ENCODE measurements around the gene AXL.
A peak's percentile ranks its signal among the peaks of the same experiment; 100 is the strongest.

The AXL gene

GRCh38 chr19:41239363-41239762 lies 20.3 kb downstream of the AXL start:
- Histone ChIP-seq H3K9ac (ENCODE audit: low read length in 2 of 2) (no peak overlapping the region), H3K9me3 (ENCODE audit: control insufficient read depth in 2 of 2, low read length in 2 of 2) (no peaks in the 10 kb centered on the region), H3K36me3 (ENCODE audit: control insufficient read depth in 2 of 2, insufficient read depth in 2 of 2, low read length in 2 of 2) (peaks cover 58 to 61% of the 10 kb centered on the region in 2 donors)

GRCh38 chr19:41239961-41240574 lies 21.0 kb downstream of the AXL start:
- Histone ChIP-seq H3K9me3 (ENCODE audit: control insufficient read depth in 2 of 2, low read length in 2 of 2) (no peaks in the 10 kb centered on the region), H3K4me3 (ENCODE audit: low read length in 2 of 2) (no peak overlapping the region), H3K9ac (ENCODE audit: low read length in 2 of 2) (no peak overlapping the region), H3K27me3 (ENCODE audit: control insufficient read depth in 1 of 2, insufficient read depth in 2 of 2, low read length in 2 of 2) (no peaks in the 10 kb centered on the region), H3K27ac (ENCODE audit: low read length) (no peak overlapping the region), H3K4me1 (ENCODE audit: control insufficient read depth, insufficient read depth, low read length) (no peaks in the 10 kb centered on the region), H3K36me3 (ENCODE audit: control insufficient read depth in 2 of 2, insufficient read depth in 2 of 2, low read length in 2 of 2) (peaks cover 55 to 63% of the 10 kb centered on the region in 2 donors)

More at GRCh38 chr19:41239363-41239762, 20.3 kb downstream of the AXL start:
- Histone ChIP-seq H3K4me1 (ENCODE audit: control insufficient read depth, insufficient read depth, low read length) (no peaks in the 10 kb centered on the region), H3K4me3 (ENCODE audit: low read length in 2 of 2) (no peak overlapping the region), H3K27ac (ENCODE audit: low read length) (no peak overlapping the region), H3K27me3 (ENCODE audit: control insufficient read depth in 1 of 2, insufficient read depth in 2 of 2, low read length in 2 of 2) (no peaks in the 10 kb centered on the region)

GRCh38 chr19:41241859-41242258 lies 22.8 kb downstream of the AXL start:
- Histone ChIP-seq H3K4me3 (ENCODE audit: low read length in 2 of 2) (no peak overlapping the region), H3K27ac (ENCODE audit: low read length) (no peak overlapping the region), H3K9me3 (ENCODE audit: control insufficient read depth in 2 of 2, low read length in 2 of 2) (no peaks in the 10 kb centered on the region), H3K9ac (ENCODE audit: low read length in 2 of 2) (no peak overlapping the region), H3K36me3 (ENCODE audit: control insufficient read depth in 2 of 2, insufficient read depth in 2 of 2, low read length in 2 of 2) (peaks cover 55 to 66% of the 10 kb centered on the region in 2 donors), H3K27me3 (ENCODE audit: control insufficient read depth in 1 of 2, insufficient read depth in 2 of 2, low read length in 2 of 2) (no peaks in the 10 kb centered on the region), H3K4me1 (ENCODE audit: control insufficient read depth, insufficient read depth, low read length) (no peaks in the 10 kb centered on the region)

GRCh38 chr19:41244117-41244516 lies 25.1 kb downstream of the AXL start:
- peaks cover 51 to 60% of the 10 kb centered on the region in 2 donors for H3K36me3 ChIP-seq (ENCODE audit: control insufficient read depth in 2 of 2, insufficient read depth in 2 of 2, low read length in 2 of 2)

GRCh38 chr19:41245843-41246242 lies 26.8 kb downstream of the AXL start:
- no peak overlapping the region for H3K27ac ChIP-seq (ENCODE audit: low read length)
- no peaks in the 10 kb centered on the region for H3K4me1 ChIP-seq (ENCODE audit: control insufficient read depth, insufficient read depth, low read length)
- no peaks in the 10 kb centered on the region for H3K9me3 ChIP-seq (ENCODE audit: control insufficient read depth in 2 of 2, low read length in 2 of 2)
- peaks cover 49 to 60% of the 10 kb centered on the region in 2 donors for H3K36me3 ChIP-seq (ENCODE audit: control insufficient read depth in 2 of 2, insufficient read depth in 2 of 2, low read length in 2 of 2)
- no peak overlapping the region for H3K9ac ChIP-seq (ENCODE audit: low read length in 2 of 2)
- no peaks in the 10 kb centered on the region for H3K27me3 ChIP-seq (ENCODE audit: control insufficient read depth in 1 of 2, insufficient read depth in 2 of 2, low read length in 2 of 2)
- H3K4me3 ChIP-seq (ENCODE audit: low read length in 2 of 2): no peak overlapping the region

More at GRCh38 chr19:41244117-41244516, 25.1 kb downstream of the AXL start:
- no peak overlapping the region for H3K4me3 ChIP-seq (ENCODE audit: low read length in 2 of 2)
- H3K4me1 ChIP-seq (ENCODE audit: control insufficient read depth, insufficient read depth, low read length): no peaks in the 10 kb centered on the region
- H3K9me3 ChIP-seq (ENCODE audit: control insufficient read depth in 2 of 2, low read length in 2 of 2): no peaks in the 10 kb centered on the region
- H3K27me3 ChIP-seq (ENCODE audit: control insufficient read depth in 1 of 2, insufficient read depth in 2 of 2, low read length in 2 of 2): no peaks in the 10 kb centered on the region
- H3K9ac ChIP-seq (ENCODE audit: low read length in 2 of 2): no peak overlapping the region
- H3K27ac ChIP-seq (ENCODE audit: low read length): no peak overlapping the region

GRCh38 chr19:41248895-41249294 lies 29.9 kb downstream of the AXL start:
- no peaks in the 10 kb centered on the region for H3K4me1 ChIP-seq (ENCODE audit: control insufficient read depth, insufficient read depth, low read length)
- H3K9me3 ChIP-seq (ENCODE audit: control insufficient read depth in 2 of 2, low read length in 2 of 2): no peaks in the 10 kb centered on the region
- no peaks in the 10 kb centered on the region for H3K27me3 ChIP-seq (ENCODE audit: control insufficient read depth in 1 of 2, insufficient read depth in 2 of 2, low read length in 2 of 2)
- no peak overlapping the region for H3K9ac ChIP-seq (ENCODE audit: low read length in 2 of 2)
- peaks cover 48 to 58% of the 10 kb centered on the region in 2 donors for H3K36me3 ChIP-seq (ENCODE audit: control insufficient read depth in 2 of 2, insufficient read depth in 2 of 2, low read length in 2 of 2)
- no peak overlapping the region for H3K4me3 ChIP-seq (ENCODE audit: low read length in 2 of 2)
- H3K27ac ChIP-seq (ENCODE audit: low read length): no peak overlapping the region

GRCh38 chr19:41249707-41250423 lies 30.8 kb downstream of the AXL start:
- Histone ChIP-seq H3K27ac (ENCODE audit: low read length) (no peak overlapping the region), H3K27me3 (ENCODE audit: control insufficient read depth in 1 of 2, insufficient read depth in 2 of 2, low read length in 2 of 2) (no peaks in the 10 kb centered on the region), H3K36me3 (ENCODE audit: control insufficient read depth in 2 of 2, insufficient read depth in 2 of 2, low read length in 2 of 2) (peaks cover 48 to 58% of the 10 kb centered on the region in 2 donors), H3K4me1 (ENCODE audit: control insufficient read depth, insufficient read depth, low read length) (no peaks in the 10 kb centered on the region), H3K9ac (ENCODE audit: low read length in 2 of 2) (no peak overlapping the region), H3K4me3 (ENCODE audit: low read length in 2 of 2) (no peak overlapping the region), H3K9me3 (ENCODE audit: control insufficient read depth in 2 of 2, low read length in 2 of 2) (no peaks in the 10 kb centered on the region)

GRCh38 chr19:41253660-41254059 lies 34.6 kb downstream of the AXL start:
- no peaks in the 10 kb centered on the region for H3K4me1 ChIP-seq (ENCODE audit: control insufficient read depth, insufficient read depth, low read length)
- no peak overlapping the region for H3K9ac ChIP-seq (ENCODE audit: low read length in 2 of 2)
- H3K36me3 ChIP-seq (ENCODE audit: control insufficient read depth in 2 of 2, insufficient read depth in 2 of 2, low read length in 2 of 2): peaks cover 55 to 62% of the 10 kb centered on the region in 2 donors
- H3K27ac ChIP-seq (ENCODE audit: low read length): no peak overlapping the region
- no peaks in the 10 kb centered on the region for H3K27me3 ChIP-seq (ENCODE audit: control insufficient read depth in 1 of 2, insufficient read depth in 2 of 2, low read length in 2 of 2)
- H3K9me3 ChIP-seq (ENCODE audit: control insufficient read depth in 2 of 2, low read length in 2 of 2): no peaks in the 10 kb centered on the region
- no peak overlapping the region for H3K4me3 ChIP-seq (ENCODE audit: low read length in 2 of 2)

- H3K27me3 ChIP-seq (ENCODE audit: control insufficient read depth in 1 of 2, insufficient read depth in 2 of 2, low read length in 2 of 2): no peaks in the 10 kb centered on the region
- H3K4me1 ChIP-seq (ENCODE audit: control insufficient read depth, insufficient read depth, low read length): no peaks in the 10 kb centered on the region
- no peaks in the 10 kb centered on the region for H3K9me3 ChIP-seq (ENCODE audit: control insufficient read depth in 2 of 2, low read length in 2 of 2)
- peaks cover 58 to 65% of the 10 kb centered on the region in 2 donors for H3K36me3 ChIP-seq (ENCODE audit: control insufficient read depth in 2 of 2, insufficient read depth in 2 of 2, low read length in 2 of 2)
- no peak overlapping the region for H3K9ac ChIP-seq (ENCODE audit: low read length in 2 of 2)
- no peak overlapping the region for H3K4me3 ChIP-seq (ENCODE audit: low read length in 2 of 2)
- no peak overlapping the region for H3K27ac ChIP-seq (ENCODE audit: low read length)
Measured at GRCh38 chr19:41255171-41255570, 36.1 kb downstream of the AXL start.

- Histone ChIP-seq H3K27ac (ENCODE audit: low read length) (peak overlapping the region; percentile 99), H3K9me3 (ENCODE audit: control insufficient read depth in 2 of 2, low read length in 2 of 2) (no peaks in the 10 kb centered on the region), H3K4me1 (ENCODE audit: control insufficient read depth, insufficient read depth, low read length) (peaks cover 27% of the 10 kb centered on the region), H3K9ac (ENCODE audit: low read length in 2 of 2) (peak overlapping the region; percentile 81 to 88), H3K4me3 (ENCODE audit: low read length in 2 of 2) (peak overlapping the region; percentile 71 to 91), H3K36me3 (ENCODE audit: control insufficient read depth in 2 of 2, insufficient read depth in 2 of 2, low read length in 2 of 2) (peaks cover 27 to 29% of the 10 kb centered on the region in 2 donors), H3K27me3 (ENCODE audit: control insufficient read depth in 1 of 2, insufficient read depth in 2 of 2, low read length in 2 of 2) (no peaks in the 10 kb centered on the region)
Measured at GRCh38 chr19:41261474-41262190, 42.6 kb downstream of the AXL start.

All from stomach smooth muscle (tissue), 2 donors.